Measurements from ENCODE around the gene ADGRF1.

DNA sequence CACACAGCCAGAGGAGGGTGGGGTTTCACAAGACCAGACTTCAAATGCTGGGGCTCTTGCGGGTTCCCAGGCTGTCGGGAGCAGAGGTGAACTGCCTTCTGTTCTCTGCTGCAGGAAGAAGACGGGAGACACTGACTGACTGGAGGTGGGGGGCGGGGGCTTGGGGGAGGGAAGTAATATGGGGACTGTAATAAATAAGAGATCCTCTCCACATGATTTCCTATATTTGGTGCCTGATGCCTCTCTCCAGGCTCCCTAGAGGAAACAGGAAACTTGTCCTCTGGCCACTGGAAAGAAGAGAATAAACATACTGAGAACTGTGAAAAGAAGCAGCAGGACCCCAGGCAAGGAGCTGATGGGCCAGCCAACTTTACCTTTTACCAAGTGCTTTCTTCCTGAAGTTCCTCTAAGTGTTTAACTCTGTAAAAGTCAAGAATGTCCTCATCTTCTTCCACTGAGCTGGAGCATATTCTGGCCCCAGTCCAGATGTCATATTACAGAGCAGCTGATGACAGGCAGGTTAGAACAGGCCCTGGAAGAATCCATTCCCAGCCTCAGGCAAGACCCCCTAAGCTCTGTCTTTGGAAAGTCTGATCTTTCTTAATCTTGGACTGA lies 87.2 kb downstream of the ADGRF1 start:
- TF ChIP-seq GABPA (IDR thresholded peaks at IDR 0.05; ENCODE audit: low read depth), result no peak
- TF ChIP-seq CTCF (IDR thresholded peaks at IDR 0.05), result no peak
- no peak for TF ChIP-seq EZH2phosphoT487 (IDR thresholded peaks at IDR 0.05; ENCODE audit: borderline replicate concordance, low read depth)
- no peak for TF ChIP-seq ELF1 (IDR thresholded peaks at IDR 0.05)
- TF ChIP-seq, protein P1, sequence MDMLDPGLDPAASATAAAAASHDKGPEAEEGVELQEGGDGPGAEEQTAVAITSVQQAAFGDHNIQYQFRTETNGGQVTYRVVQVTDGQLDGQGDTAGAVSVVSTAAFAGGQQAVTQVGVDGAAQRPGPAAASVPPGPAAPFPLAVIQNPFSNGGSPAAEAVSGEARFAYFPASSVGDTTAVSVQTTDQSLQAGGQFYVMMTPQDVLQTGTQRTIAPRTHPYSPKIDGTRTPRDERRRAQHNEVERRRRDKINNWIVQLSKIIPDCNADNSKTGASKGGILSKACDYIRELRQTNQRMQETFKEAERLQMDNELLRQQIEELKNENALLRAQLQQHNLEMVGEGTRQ (IDR thresholded peaks at IDR 0.05; ENCODE audit: borderline replicate concordance, low read depth, low read length), result no peak
- no peak for TF ChIP-seq RAD21 (IDR thresholded peaks at IDR 0.05; ENCODE audit: low read length)
- TF ChIP-seq RFX5 (IDR thresholded peaks at IDR 0.05; ENCODE audit: low read length), result no peak
- no peak for TF ChIP-seq POLR2AphosphoS5 (IDR thresholded peaks at IDR 0.05; ENCODE audit: low read depth, low read length)
- no peak for TF ChIP-seq MAX (IDR thresholded peaks at IDR 0.05; ENCODE audit: low read depth)
- no peak for TF ChIP-seq CHD2 (IDR thresholded peaks at IDR 0.05; ENCODE audit: low read length, partially characterized antibody)
- TF ChIP-seq, protein P2, sequence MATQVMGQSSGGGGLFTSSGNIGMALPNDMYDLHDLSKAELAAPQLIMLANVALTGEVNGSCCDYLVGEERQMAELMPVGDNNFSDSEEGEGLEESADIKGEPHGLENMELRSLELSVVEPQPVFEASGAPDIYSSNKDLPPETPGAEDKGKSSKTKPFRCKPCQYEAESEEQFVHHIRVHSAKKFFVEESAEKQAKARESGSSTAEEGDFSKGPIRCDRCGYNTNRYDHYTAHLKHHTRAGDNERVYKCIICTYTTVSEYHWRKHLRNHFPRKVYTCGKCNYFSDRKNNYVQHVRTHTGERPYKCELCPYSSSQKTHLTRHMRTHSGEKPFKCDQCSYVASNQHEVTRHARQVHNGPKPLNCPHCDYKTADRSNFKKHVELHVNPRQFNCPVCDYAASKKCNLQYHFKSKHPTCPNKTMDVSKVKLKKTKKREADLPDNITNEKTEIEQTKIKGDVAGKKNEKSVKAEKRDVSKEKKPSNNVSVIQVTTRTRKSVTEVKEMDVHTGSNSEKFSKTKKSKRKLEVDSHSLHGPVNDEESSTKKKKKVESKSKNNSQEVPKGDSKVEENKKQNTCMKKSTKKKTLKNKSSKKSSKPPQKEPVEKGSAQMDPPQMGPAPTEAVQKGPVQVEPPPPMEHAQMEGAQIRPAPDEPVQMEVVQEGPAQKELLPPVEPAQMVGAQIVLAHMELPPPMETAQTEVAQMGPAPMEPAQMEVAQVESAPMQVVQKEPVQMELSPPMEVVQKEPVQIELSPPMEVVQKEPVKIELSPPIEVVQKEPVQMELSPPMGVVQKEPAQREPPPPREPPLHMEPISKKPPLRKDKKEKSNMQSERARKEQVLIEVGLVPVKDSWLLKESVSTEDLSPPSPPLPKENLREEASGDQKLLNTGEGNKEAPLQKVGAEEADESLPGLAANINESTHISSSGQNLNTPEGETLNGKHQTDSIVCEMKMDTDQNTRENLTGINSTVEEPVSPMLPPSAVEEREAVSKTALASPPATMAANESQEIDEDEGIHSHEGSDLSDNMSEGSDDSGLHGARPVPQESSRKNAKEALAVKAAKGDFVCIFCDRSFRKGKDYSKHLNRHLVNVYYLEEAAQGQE (IDR thresholded peaks at IDR 0.05; ENCODE audit: low read depth, low read length), result no peak
- TF ChIP-seq TAF1 (IDR thresholded peaks at IDR 0.05; ENCODE audit: borderline replicate concordance, low read depth, low read length), result no peak
- no peak for TF ChIP-seq EP300 (IDR thresholded peaks at IDR 0.05; ENCODE audit: borderline replicate concordance in 1 of 2, low read depth in 1 of 2, low read length in 1 of 2)
- no peak for TF ChIP-seq MXI1 (IDR thresholded peaks at IDR 0.05; ENCODE audit: low read depth, low read length)
